K562 (cell line): ENCODE data around the gene PIH1D1. TPM values are rescaled to one million over a fixed set of nuclear protein-coding genes. Genes with fewer than 3 reads are reported as not detected.
A peak's percentile ranks its signal among the peaks of the same experiment; 100 is the strongest.

Experiments used
- ADNP ChIP-seq: fragments of 200-800 bp; sonication (Bioruptor generic); IDR thresholded peaks from 2 replicates; pipeline ENCODE4 v1.6.1; 2016; ENCODE audit warnings: missing genetic modification characterization, missing compliant biosample characterization
- E2F3 ChIP-seq: fragments of 250-450 bp; sonication (Bioruptor Pico); IDR thresholded peaks from 2 replicates; pipeline ENCODE4 v1.4.0; 2020; ENCODE audit warnings: mild to moderate bottlenecking
- GMEB1 ChIP-seq: fragments of 250-450 bp; sonication (Bioruptor Pico); IDR thresholded peaks from 2 replicates; pipeline ENCODE4 v1.4.0; 2020; ENCODE audit warnings: mild to moderate bottlenecking
- HDAC1 ChIP-seq, 2 experiments: fragments of 450-650 bp; IDR thresholded peaks; 2 replicates each; pipeline ENCODE4 v1.6.1; 2016 to 2017; ENCODE audit warnings: inconsistent platforms in 1 of 2, mild to moderate bottlenecking in 1 of 2, moderate library complexity in 1 of 2
- POU5F1 ChIP-seq: fragments of 150-350 bp; IDR thresholded peaks from 2 replicates; pipeline ENCODE4 v1.6.1; 2014; ENCODE audit warnings: borderline replicate concordance, low read length, low read depth, mild to moderate bottlenecking; ENCODE audit not compliant: partially characterized antibody
- SMC3 ChIP-seq: conservative IDR thresholded peaks from 2 replicates; pipeline ENCODE4 v1.6.1; 2011; ENCODE audit warnings: low read depth, low read length, improper control_type of control experiment; ENCODE audit not compliant: insufficient read depth
- TAL1 ChIP-seq: fragments of 450-650 bp; IDR thresholded peaks from 2 replicates; pipeline ENCODE4 v1.6.1; 2016; ENCODE audit warnings: mild to moderate bottlenecking
- ZNF23 ChIP-seq: fragments of 250-450 bp; sonication (Bioruptor Pico); IDR thresholded peaks from 2 replicates; pipeline ENCODE4 v1.4.0; 2020; ENCODE audit warnings: mild to moderate bottlenecking
- ZNF445 ChIP-seq: fragments of 250-450 bp; sonication (Bioruptor Pico); IDR thresholded peaks from 2 replicates; pipeline ENCODE4 v1.4.0; 2020; ENCODE audit warnings: low read depth, mild to moderate bottlenecking, moderate library complexity
- polyA plus RNA-seq, 8 experiments: library from polyadenylated mRNA; depleted of rRNA in 4 of 8; stranded (reverse) in 5 of 8; unstranded in 3 of 8; fragments of >200 nt; fragmentation: Nextera tagmentation in 2 of 8; fragmentation: Illumina TruSeq in 1 of 8; extraction: Ambion mirVana in 2 of 8; extraction: Trizol in 1 of 8; gene quantifications; 2 replicates each; pipeline versions ENCODE4 v1.2.1 to v1.2.3, GENCODE V29; 2011 to 2014; ENCODE audit warnings: inconsistent platforms in 1 of 8, missing spikeins in 1 of 8
- total RNA-seq, 7 experiments: library from RNA; depleted of rRNA in 6 of 7; stranded (reverse); fragments of >200 nt in 6 of 7; fragmentation: Illumina TruSeq in 2 of 7; extraction: Trizol in 2 of 7; gene quantifications; 2 replicates each; pipeline versions ENCODE4 v1.2.1 to v1.2.3, GENCODE V29; 2011 to 2021; ENCODE audit warnings: low replicate concordance in 1 of 7
- TF ChIP-seq, protein P1 (sequence below): fragments of 450-650 bp; IDR thresholded peaks from 2 replicates; pipeline ENCODE4 v1.6.1; 2018; ENCODE audit not compliant: partially characterized antibody
- TF ChIP-seq, protein P2 (sequence below): fragments of 450-650 bp; IDR thresholded peaks from 2 replicates; pipeline ENCODE4 v1.6.1; 2014; ENCODE audit warnings: low read depth, mild to moderate bottlenecking, moderate library complexity, borderline replicate concordance
- TF ChIP-seq, protein P3 (sequence below): fragments of 250-450 bp; sonication (Bioruptor Pico); IDR thresholded peaks from 2 replicates; pipeline ENCODE4 v1.4.0; 2020

PIH1D1 gene
- total and polyA plus RNA-seq, 9 of the 15 experiments (the other 6 are each of a cell fraction or from before 2014, with no cell fraction given), result 26.5 to 224 (median 137) TPM

DNA sequence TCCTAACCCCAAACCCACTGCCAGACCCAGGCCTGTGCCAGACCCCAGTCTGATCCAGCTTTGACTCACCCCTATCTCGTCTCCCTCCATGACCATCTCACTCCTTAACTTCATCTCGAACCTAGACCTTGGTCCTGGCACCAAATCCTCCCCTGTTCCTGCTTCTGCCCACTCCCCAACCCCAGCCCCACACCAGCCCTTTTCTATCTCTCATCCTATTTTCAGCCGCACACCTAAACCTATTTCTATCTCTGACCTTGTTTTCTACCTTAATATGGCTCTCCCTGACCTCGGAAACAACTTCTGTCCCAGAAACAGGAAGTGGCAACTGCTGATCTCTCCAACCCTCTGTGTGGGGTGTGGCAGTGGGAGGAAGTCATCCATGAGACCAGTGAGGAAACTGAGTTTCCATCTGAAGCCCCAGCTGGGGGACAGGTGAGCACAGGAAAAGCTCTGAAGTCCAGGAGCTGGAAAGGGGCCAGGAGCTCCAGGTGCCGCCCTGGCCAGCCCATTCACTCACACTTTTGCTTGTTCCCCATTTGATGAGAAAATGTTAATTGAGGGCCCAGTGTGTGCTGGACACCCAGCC lies 42.1 kb downstream of the PIH1D1 start (continued):
- TF ChIP-seq, protein P1, sequence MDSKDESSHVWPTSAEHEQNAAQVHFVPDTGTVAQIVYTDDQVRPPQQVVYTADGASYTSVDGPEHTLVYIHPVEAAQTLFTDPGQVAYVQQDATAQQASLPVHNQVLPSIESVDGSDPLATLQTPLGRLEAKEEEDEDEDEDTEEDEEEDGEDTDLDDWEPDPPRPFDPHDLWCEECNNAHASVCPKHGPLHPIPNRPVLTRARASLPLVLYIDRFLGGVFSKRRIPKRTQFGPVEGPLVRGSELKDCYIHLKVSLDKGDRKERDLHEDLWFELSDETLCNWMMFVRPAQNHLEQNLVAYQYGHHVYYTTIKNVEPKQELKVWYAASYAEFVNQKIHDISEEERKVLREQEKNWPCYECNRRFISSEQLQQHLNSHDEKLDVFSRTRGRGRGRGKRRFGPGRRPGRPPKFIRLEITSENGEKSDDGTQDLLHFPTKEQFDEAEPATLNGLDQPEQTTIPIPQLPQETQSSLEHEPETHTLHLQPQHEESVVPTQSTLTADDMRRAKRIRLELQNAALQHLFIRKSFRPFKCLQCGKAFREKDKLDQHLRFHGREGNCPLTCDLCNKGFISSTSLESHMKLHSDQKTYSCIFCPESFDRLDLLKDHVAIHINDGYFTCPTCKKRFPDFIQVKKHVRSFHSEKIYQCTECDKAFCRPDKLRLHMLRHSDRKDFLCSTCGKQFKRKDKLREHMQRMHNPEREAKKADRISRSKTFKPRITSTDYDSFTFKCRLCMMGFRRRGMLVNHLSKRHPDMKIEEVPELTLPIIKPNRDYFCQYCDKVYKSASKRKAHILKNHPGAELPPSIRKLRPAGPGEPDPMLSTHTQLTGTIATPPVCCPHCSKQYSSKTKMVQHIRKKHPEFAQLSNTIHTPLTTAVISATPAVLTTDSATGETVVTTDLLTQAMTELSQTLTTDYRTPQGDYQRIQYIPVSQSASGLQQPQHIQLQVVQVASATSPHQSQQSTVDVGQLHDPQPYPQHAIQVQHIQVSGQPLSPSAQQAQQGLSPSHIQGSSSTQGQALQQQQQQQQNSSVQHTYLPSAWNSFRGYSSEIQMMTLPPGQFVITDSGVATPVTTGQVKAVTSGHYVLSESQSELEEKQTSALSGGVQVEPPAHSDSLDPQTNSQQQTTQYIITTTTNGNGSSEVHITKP, result no peak
- TF ChIP-seq GMEB1 (CRISPR knock-in tag) (no peak), ZNF445 (CRISPR knock-in tag) (no peak), ADNP (tag) (no peak), ZNF23 (CRISPR knock-in tag) (no peak), SMC3 (no peak), TAL1 (no peak), POU5F1 (no peak), HDAC1 (IDR thresholded peaks at IDR 0.05) (peak in 1 of 2 experiments; percentile 20; a peak in 1 of 4 replicates), E2F3 (CRISPR knock-in tag) (no peak)
- TF ChIP-seq, protein P2, sequence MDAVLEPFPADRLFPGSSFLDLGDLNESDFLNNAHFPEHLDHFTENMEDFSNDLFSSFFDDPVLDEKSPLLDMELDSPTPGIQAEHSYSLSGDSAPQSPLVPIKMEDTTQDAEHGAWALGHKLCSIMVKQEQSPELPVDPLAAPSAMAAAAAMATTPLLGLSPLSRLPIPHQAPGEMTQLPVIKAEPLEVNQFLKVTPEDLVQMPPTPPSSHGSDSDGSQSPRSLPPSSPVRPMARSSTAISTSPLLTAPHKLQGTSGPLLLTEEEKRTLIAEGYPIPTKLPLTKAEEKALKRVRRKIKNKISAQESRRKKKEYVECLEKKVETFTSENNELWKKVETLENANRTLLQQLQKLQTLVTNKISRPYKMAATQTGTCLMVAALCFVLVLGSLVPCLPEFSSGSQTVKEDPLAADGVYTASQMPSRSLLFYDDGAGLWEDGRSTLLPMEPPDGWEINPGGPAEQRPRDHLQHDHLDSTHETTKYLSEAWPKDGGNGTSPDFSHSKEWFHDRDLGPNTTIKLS, result no peak
- TF ChIP-seq, protein P3, sequence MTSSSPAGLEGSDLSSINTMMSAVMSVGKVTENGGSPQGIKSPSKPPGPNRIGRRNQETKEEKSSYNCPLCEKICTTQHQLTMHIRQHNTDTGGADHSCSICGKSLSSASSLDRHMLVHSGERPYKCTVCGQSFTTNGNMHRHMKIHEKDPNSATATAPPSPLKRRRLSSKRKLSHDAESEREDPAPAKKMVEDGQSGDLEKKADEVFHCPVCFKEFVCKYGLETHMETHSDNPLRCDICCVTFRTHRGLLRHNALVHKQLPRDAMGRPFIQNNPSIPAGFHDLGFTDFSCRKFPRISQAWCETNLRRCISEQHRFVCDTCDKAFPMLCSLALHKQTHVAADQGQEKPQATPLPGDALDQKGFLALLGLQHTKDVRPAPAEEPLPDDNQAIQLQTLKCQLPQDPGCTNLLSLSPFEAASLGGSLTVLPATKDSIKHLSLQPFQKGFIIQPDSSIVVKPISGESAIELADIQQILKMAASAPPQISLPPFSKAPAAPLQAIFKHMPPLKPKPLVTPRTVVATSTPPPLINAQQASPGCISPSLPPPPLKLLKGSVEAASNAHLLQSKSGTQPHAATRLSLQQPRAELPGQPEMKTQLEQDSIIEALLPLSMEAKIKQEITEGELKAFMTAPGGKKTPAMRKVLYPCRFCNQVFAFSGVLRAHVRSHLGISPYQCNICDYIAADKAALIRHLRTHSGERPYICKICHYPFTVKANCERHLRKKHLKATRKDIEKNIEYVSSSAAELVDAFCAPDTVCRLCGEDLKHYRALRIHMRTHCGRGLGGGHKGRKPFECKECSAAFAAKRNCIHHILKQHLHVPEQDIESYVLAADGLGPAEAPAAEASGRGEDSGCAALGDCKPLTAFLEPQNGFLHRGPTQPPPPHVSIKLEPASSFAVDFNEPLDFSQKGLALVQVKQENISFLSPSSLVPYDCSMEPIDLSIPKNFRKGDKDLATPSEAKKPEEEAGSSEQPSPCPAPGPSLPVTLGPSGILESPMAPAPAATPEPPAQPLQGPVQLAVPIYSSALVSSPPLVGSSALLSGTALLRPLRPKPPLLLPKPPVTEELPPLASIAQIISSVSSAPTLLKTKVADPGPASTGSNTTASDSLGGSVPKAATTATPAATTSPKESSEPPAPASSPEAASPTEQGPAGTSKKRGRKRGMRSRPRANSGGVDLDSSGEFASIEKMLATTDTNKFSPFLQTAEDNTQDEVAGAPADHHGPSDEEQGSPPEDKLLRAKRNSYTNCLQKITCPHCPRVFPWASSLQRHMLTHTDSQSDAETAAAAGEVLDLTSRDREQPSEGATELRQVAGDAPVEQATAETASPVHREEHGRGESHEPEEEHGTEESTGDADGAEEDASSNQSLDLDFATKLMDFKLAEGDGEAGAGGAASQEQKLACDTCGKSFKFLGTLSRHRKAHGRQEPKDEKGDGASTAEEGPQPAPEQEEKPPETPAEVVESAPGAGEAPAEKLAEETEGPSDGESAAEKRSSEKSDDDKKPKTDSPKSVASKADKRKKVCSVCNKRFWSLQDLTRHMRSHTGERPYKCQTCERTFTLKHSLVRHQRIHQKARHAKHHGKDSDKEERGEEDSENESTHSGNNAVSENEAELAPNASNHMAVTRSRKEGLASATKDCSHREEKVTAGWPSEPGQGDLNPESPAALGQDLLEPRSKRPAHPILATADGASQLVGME, result peak; percentile 60; the same call in 1 of the 2 replicates
